HEK293 (cell line): ENCODE data around the gene SUSD3.

ENCODE experiments used
- BCL11B ChIP-seq: fragments of 450-650 bp; formaldehyde crosslinking; IDR thresholded peaks from 2 replicates; pipeline ENCODE4 v1.5.1; 2016; ENCODE audit warnings: low read depth, missing biosample characterization, missing genetic modification characterization
- CTCF ChIP-seq: fragments of 450-650 bp; formaldehyde crosslinking; IDR thresholded peaks from 2 replicates; pipeline ENCODE4 v1.5.1; 2016; ENCODE audit warnings: missing biosample characterization, missing genetic modification characterization
- GLI4 ChIP-seq: fragments of 450-650 bp; formaldehyde crosslinking; IDR thresholded peaks from 2 replicates; pipeline ENCODE4 v1.5.1; 2016; ENCODE audit warnings: missing biosample characterization, missing genetic modification characterization
- MYNN ChIP-seq: fragments of 450-650 bp; formaldehyde crosslinking; IDR thresholded peaks from 2 replicates; pipeline ENCODE4 v1.5.1; 2016; ENCODE audit warnings: missing biosample characterization, missing genetic modification characterization, borderline replicate concordance
- PBX3 ChIP-seq: sonication (generic); formaldehyde crosslinking; IDR thresholded peaks from 2 replicates; pipeline ENCODE4 v1.8.1; 2022; ENCODE audit warnings: mild to moderate bottlenecking, moderate library complexity, missing genetic modification reagents
- REPIN1 ChIP-seq: fragments of 450-650 bp; formaldehyde crosslinking; IDR thresholded peaks from 2 replicates; pipeline ENCODE4 v1.5.1; 2017; ENCODE audit warnings: missing biosample characterization, missing genetic modification characterization, low read depth
- SP3 ChIP-seq: fragments of 450-650 bp; formaldehyde crosslinking; IDR thresholded peaks from 2 replicates; pipeline ENCODE4 v1.5.1; 2016; ENCODE audit warnings: missing biosample characterization, missing genetic modification characterization
- ZBTB8A ChIP-seq: fragments of 450-650 bp; formaldehyde crosslinking; IDR thresholded peaks from 2 replicates; pipeline ENCODE4 v1.5.1; 2016; ENCODE audit warnings: missing biosample characterization, missing genetic modification characterization
- ZNF423 ChIP-seq: fragments of 450-650 bp; formaldehyde crosslinking; IDR thresholded peaks from 2 replicates; pipeline ENCODE4 v1.5.1; 2016; ENCODE audit warnings: missing biosample characterization, missing genetic modification characterization
- ZNF530 ChIP-seq: fragments of 450-650 bp; formaldehyde crosslinking; IDR thresholded peaks from 2 replicates; pipeline ENCODE4 v1.5.1; 2016; ENCODE audit warnings: low read depth, missing biosample characterization, missing genetic modification characterization
- ZNF558 ChIP-seq: fragments of 450-650 bp; formaldehyde crosslinking; IDR thresholded peaks from 2 replicates; pipeline ENCODE4 v1.5.1; 2016; ENCODE audit warnings: missing biosample characterization, missing genetic modification characterization
- ZSCAN5A ChIP-seq: fragments of 450-650 bp; formaldehyde crosslinking; IDR thresholded peaks from 2 replicates; pipeline ENCODE4 v1.5.1; 2016; ENCODE audit warnings: missing biosample characterization, missing genetic modification characterization

- TF ChIP-seq REPIN1 (tag by site-specific recombination), result no peak
- no peak for TF ChIP-seq ZNF423 (tag by site-specific recombination)
- TF ChIP-seq ZSCAN5A (tag by site-specific recombination), result no peak
- TF ChIP-seq CTCF (tag by site-specific recombination), result no peak
- no peak for TF ChIP-seq MYNN (tag by site-specific recombination)
- TF ChIP-seq ZNF530 (tag by site-specific recombination), result no peak
- TF ChIP-seq SP3, result no peak
- TF ChIP-seq BCL11B (tag by site-specific recombination), result no peak
- TF ChIP-seq ZBTB8A (tag by site-specific recombination), result no peak
- TF ChIP-seq PBX3, result no peak
- no peak for TF ChIP-seq ZNF558 (tag by site-specific recombination)
- TF ChIP-seq GLI4, result no peak
Measured at GRCh38 chr9:93011114-93011513, 47.4 kb upstream of the SUSD3 start.
